Heart left ventricle (tissue), 16 donors: ENCODE data around the gene TTC7B. TPM values are rescaled to one million over a fixed set of nuclear protein-coding genes. Genes with fewer than 3 reads are reported as not detected.

ENCODE experiments used
- ATAC-seq, 4 donors: fragments of 200-7000 bp; cut with Tn5 transposase; one replicate each; pipeline ENCODE4 v1.9.1; 2020 to 2022; ENCODE audit warnings: moderate library complexity in 4 of 4, mild to moderate bottlenecking in 3 of 4, moderate number of reproducible peaks in 1 of 4
- DNase-seq, 5 donors: peaks; one replicate each; pipeline ENCODE4 v3.0.0-alpha.2; 2020
- H3K27ac ChIP-seq, 12 donors: fragments of 200-600 bp; sonication (generic) in 4 of 12; one replicate each; pipeline versions ENCODE4 v1.5.0 to v1.8.0; 2016 to 2022; ENCODE audit warnings: mild to moderate bottlenecking in 2 of 12
- H3K27me3 ChIP-seq, 9 donors: fragments of 200-600 bp; sonication (generic) in 2 of 9; one replicate each; pipeline versions ENCODE4 v1.5.1 to v1.8.0; 2016 to 2022; ENCODE audit warnings: mild to moderate bottlenecking in 3 of 9
- H3K36me3 ChIP-seq, 9 donors: fragments of 200-600 bp; sonication (generic) in 2 of 9; one replicate each; pipeline versions ENCODE4 v1.5.0 to v1.8.0; 2018 to 2022; ENCODE audit warnings: mild to moderate bottlenecking in 2 of 9
- H3K4me1 ChIP-seq, 12 donors: fragments of 200-600 bp; sonication (generic) in 4 of 12; one replicate each; pipeline versions ENCODE4 v1.5.0 to v1.8.0; 2016 to 2022; ENCODE audit warnings: mild to moderate bottlenecking in 3 of 12
- H3K4me3 ChIP-seq, 12 donors: fragments of 200-600 bp; sonication (generic) in 4 of 12; one replicate each; pipeline versions ENCODE4 v1.5.0 to v1.8.0; 2017 to 2022; ENCODE audit warnings: mild to moderate bottlenecking in 9 of 12, moderate library complexity in 4 of 12
- H3K9me3 ChIP-seq, 12 donors: fragments of 200-600 bp; sonication (generic) in 4 of 12; one replicate each; pipeline versions ENCODE4 v1.5.0 to v1.8.0; 2016 to 2022; ENCODE audit warnings: mild to moderate bottlenecking in 1 of 12
- CTCF ChIP-seq, 12 donors: fragments of 200-600 bp; sonication (generic) in 4 of 12; IDR thresholded peaks; one replicate each; pipeline versions ENCODE4 v1.5.0 to v1.8.0; 2018 to 2022; ENCODE audit warnings: antibody characterized with exemption in 12 of 12, mild to moderate bottlenecking in 5 of 12
- POLR2A ChIP-seq, 2 donors: fragments of 450-650 bp; IDR thresholded peaks; one replicate each; pipeline ENCODE4 v1.6.1; 2017; ENCODE audit warnings: antibody characterized with exemption in 2 of 2, mild to moderate bottlenecking in 2 of 2, moderate library complexity in 2 of 2
- WGBS, 4 donors: extraction: QIAGEN DNeasy Blood & Tissue Kit in 2 of 4; methylation state at CpG; one replicate each; pipeline versions ENCODE4 v1.1.5 to v1.1.7; 2013 to 2018; 5-methylcytosine and 5-hydroxymethylcytosine counted together
- intact Hi-C, 10 donors: fragments of 100-400 bp; cut with DNase I; formaldehyde crosslinking; loops; one replicate each; pipeline versions ENCODE4 v1.11.1 to v1.14.2; 2022
- polyA plus RNA-seq, 2 donors: library from polyadenylated mRNA; stranded (reverse); fragments of 200-250 nt; gene quantifications; one replicate each; pipeline ENCODE4 v1.2.3, GENCODE V29; 2013
- total RNA-seq, 9 donors: library from RNA; depleted of rRNA in 2 of 9; stranded (reverse); fragments of >200 nt in 2 of 9; fragmentation: NEBNext Ultra II Directional in 3 of 9; extraction: Animal tissue kit (Norgen Biotek cat#: 25700) in 3 of 9; gene quantifications; one replicate each; pipeline versions ENCODE4 v1.1.0 to v1.2.4, GENCODE V29; 2016 to 2023
- donor health status: ischemic (EF 13 %, LVEDD 7.1; RV severe dilation, severe dysfunction).
- donor health status: healthy with polysubstance abuse.
- donor health status: DM: no; HTN: yes; CAD: no.
- donor health status: DM: no; HTN: no; CAD: no.
- donor health status: ischemic (EF 25% LVEDD 6.9; RV normal size, moderate dysfunction).
- donor health status: ischemic (EF 25% LVEDD 5.7; RV mildly dilated, moderate dysfunction).
- donor health status: healthy.
- donor health status: DM: yes; HTN: yes; CAD: no.
- donor health status: ischemic (EF 35%, LVEDD 5.7; RV mildly dilated, moderate dysfunction).
- donor health status: nonischemic (EF 11% LVEDD 7.7; RV severe dilation, severe dysfunction).
- donor health status: DM: yes; HTN: yes; CAD: no.
- donor health status: PGD.
- donor health status: ischemic (EF 29% LVEDD 5.4; RV normal size, mild dysfunction).
- donor health status: nonischemic (EF 23%, LVEDD 6.1; RV moderate dilation, normal function).

Gene TTC7B
- total and polyA plus RNA-seq, 11 donors: 20.3 to 76.1 (median 62.6) TPM

DNA sequence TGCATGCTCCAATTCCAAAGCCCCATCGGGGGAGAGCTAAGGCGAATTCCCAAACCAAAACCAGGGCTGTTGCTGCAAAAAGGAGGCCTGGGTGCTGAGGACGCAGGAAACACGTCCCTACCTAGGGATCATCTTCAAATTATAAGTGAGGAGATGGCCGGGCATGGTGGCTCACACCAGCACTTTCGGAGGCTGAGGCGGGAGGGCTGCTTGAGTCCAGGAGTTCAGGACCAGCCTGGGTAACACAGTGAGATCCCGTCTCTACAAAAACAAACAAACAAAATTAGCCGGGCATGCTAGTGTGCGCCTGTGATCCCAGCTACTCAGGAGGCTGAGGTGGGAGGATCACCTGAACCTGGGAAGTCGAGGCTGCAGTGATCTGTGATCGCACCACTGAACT lies 276.2 kb downstream of the TTC7B start:
- ATAC-seq: no peak
- Histone ChIP-seq H3K27ac (no peak overlapping the region), H3K4me1 (peaks cover 0 to 26% (median 19%) of the 10 kb centered on the region in 12 donors), H3K36me3 (peaks cover 0 to 23% (median 16%) of the 10 kb centered on the region in 9 donors), H3K4me3 (no peak overlapping the region), H3K27me3 (no peaks in the 10 kb centered on the region), H3K9me3 (no peaks in the 10 kb centered on the region)
- DNase-seq: peak in 1 of 5 donors; percentile 39
- 93 to 98% (median 93%) methylated on average over 11 to 12 of the region's 12 CpGs for WGBS, 4 donors
- TF ChIP-seq CTCF (IDR thresholded peaks at IDR 0.05) (no peak), POLR2A (IDR thresholded peaks at IDR 0.05) (no peak)
- intact Hi-C loops: loop anchor here in 1 of 10 donors (10.0 kb wide), 1 partner anchor 75 kb away; no protein-coding TSS in a partner anchor

GRCh38 chr14:90539496-90539775 lies 276.8 kb downstream of the TTC7B start:
- peaks cover 0 to 27% (median 22%) of the 10 kb centered on the region in 12 donors for H3K4me1 ChIP-seq
- ATAC-seq (no peak), DNase-seq (no peak)
- 96 to 100% (median 99%) methylated on average over 1 to 3 of the region's 3 CpGs for WGBS, 4 donors
- H3K4me3 ChIP-seq: no peak overlapping the region
- H3K36me3 ChIP-seq: peaks cover 0 to 23% (median 16%) of the 10 kb centered on the region in 9 donors
- H3K27ac ChIP-seq: no peak overlapping the region
- intact Hi-C loops: loop anchor here in 1 of 10 donors (10.0 kb wide), 1 partner anchor 75 kb away; no protein-coding TSS in a partner anchor
- H3K9me3 ChIP-seq: no peaks in the 10 kb centered on the region
- TF ChIP-seq CTCF (IDR thresholded peaks at IDR 0.05) (no peak), POLR2A (IDR thresholded peaks at IDR 0.05) (no peak)
- H3K27me3 ChIP-seq: no peaks in the 10 kb centered on the region

- ATAC-seq: no peak
- peaks cover 0 to 23% (median 16%) of the 10 kb centered on the region in 9 donors for H3K36me3 ChIP-seq
- no peaks in the 10 kb centered on the region for H3K27me3 ChIP-seq
- no peaks in the 10 kb centered on the region for H3K9me3 ChIP-seq
- no peak overlapping the region for H3K27ac ChIP-seq
- intact Hi-C loops: loop anchor here in 1 of 10 donors (10.0 kb wide), 1 partner anchor 76 kb away; no protein-coding TSS in a partner anchor
- H3K4me1 ChIP-seq: peaks cover 0 to 32% (median 28%) of the 10 kb centered on the region in 12 donors
- peak in 2 of 5 donors; percentile 17 to 29 for DNase-seq
- 90 to 96% (median 93%) methylated on average over 12 to 13 of the region's 13 CpGs for WGBS, 4 donors
- no peak overlapping the region for H3K4me3 ChIP-seq
- TF ChIP-seq CTCF (IDR thresholded peaks at IDR 0.05) (no peak), POLR2A (IDR thresholded peaks at IDR 0.05) (no peak)
These were observed 277.3 kb downstream of the TTC7B start for GRCh38 chr14:90538716-90539495.

DNA sequence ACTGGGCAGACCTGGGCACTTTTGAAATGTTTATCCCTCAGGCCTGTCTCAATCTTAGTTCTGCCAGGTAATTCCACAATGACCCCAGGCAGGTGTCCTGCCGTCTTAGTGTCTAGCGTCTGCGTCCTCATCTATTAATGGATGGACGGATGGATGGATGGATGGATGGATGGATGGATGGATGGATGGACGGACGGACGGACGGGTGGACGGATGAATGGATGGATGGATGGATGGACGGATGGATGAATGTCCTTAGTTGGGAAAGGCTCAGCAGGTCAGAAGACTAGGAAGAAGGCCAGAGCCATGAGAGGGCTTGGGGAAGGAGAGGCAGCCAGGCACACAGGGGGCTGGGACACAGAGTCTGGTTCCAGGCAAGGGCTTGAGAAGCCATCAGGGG lies 278.1 kb downstream of the TTC7B start:
- WGBS, 4 donors: 76 to 95% (median 82%) methylated on average over 10 of the region's 10 CpGs
- H3K36me3 ChIP-seq: peaks cover 0 to 23% (median 16%) of the 10 kb centered on the region in 9 donors
- ATAC-seq (no peak), DNase-seq (no peak)
- H3K9me3 ChIP-seq: no peaks in the 10 kb centered on the region
- TF ChIP-seq CTCF (IDR thresholded peaks at IDR 0.05) (no peak), POLR2A (IDR thresholded peaks at IDR 0.05) (no peak)
- H3K27ac ChIP-seq: no peak overlapping the region
- peaks cover 0 to 40% (median 34%) of the 10 kb centered on the region in 12 donors for H3K4me1 ChIP-seq
- H3K27me3 ChIP-seq: no peaks in the 10 kb centered on the region
- intact Hi-C loops: loop anchor here in 1 of 10 donors (10.0 kb wide), 1 partner anchor 77 kb away; no protein-coding TSS in a partner anchor
- H3K4me3 ChIP-seq: no peak overlapping the region
